HG02840 (cell line): ENCODE results near the gene CYP24A1.

Experiments
- ATAC-seq: cut with Tn5 transposase; IDR thresholded peaks from one replicate; pipeline ENCODE4 v1.9.1; 2021; ENCODE audit warnings: mild to moderate bottlenecking, moderate library complexity, moderate number of reproducible peaks; ENCODE audit not compliant: unreplicated experiment, low FRiP score

CYP24A1 gene

GRCh38 chr20:54158856-54159418, 14.8 kb downstream of the CYP24A1 start:
- ATAC-seq = no peak

- ATAC-seq = no peak
These were observed 15.6 kb downstream of the CYP24A1 start for GRCh38 chr20:54158226-54158625.

DNA sequence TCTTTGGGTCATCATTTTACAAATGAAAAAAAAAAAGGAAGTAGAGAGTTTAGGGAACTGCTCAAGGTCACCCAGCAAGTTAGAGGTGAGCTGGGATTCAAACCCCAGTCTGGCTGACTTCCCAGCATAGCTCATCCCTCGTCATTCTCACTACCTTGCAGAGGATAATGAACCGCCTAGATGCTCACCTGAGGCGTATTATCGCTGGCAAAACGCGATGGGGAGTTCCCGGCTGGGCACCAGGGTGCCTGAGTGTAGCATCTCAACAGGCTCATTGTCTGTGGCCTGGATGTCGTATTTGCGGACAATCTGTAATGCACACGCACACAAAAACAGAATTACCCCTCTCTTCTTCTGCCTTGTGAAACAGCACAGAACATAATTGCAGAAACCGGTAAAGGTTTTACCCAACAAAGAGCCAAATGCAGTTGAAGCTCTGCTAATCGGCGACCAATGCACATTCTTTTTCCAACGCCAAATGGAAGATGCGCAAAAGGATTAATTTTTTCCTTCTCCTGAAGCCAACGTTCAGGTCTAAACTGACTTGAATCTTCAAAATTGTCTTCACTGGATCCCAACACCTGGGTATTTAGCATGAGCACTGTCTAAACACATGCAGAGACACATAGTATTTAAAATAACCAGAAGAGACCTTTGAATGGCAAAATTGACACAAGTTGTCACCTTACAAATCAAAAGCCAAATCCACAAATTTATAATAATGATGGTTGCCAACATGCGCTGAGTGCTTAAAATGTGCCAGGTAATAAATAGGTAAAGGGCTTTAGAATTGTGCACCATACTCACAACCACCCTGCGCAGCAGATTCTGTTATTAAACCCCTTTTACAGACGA, 16.6 kb downstream of the CYP24A1 start:
- no peak for ATAC-seq

GRCh38 chr20:54156522-54156921, 17.3 kb downstream of the CYP24A1 start:
- ATAC-seq = no peak

- no peak for ATAC-seq
These were observed 18.0 kb downstream of the CYP24A1 start for GRCh38 chr20:54155736-54156317.

DNA sequence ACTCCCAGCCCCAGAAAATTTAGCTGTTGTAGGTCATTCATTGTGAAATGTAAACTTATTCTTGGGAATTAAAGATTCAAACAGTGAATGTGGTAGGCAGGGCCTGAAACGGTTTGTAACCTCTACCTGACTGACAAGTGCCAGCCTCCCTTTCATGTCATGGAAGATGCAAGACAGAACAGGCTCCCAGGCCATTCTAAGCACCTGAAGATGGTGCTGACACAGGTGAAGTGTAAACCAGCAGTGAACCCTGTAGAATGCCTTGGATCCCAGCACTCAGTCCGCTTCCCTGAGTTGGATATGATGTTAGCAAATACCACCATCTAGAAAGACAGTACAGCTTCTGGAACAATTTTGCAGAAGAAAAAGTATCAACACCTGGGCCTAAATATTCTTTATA, 19.3 kb downstream of the CYP24A1 start:
- ATAC-seq = no peak

- ATAC-seq = no peak
These were observed 19.9 kb downstream of the CYP24A1 start for GRCh38 chr20:54153847-54154246.

DNA sequence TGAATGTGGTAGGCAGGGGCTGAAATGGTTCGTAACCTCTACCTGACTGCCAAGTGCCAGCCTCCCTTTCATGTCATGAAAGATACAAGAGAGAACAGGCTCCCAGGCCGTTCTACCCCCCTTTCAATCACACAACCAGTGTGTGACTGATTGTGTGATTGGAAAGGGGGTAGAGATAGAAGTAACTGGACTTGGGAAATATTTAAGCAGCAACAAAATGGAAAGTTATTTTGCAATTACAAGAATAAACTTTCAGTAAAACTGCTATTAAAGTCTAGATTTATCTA, 20.8 kb downstream of the CYP24A1 start:
- no peak for ATAC-seq

GRCh38 chr20:54152227-54153040, 21.4 kb downstream of the CYP24A1 start:
- no peak for ATAC-seq

- no peak for ATAC-seq
These were observed 22.1 kb downstream of the CYP24A1 start for GRCh38 chr20:54151511-54152226.

GRCh38 chr20:54151075-54151439, 22.7 kb downstream of the CYP24A1 start:
- no peak for ATAC-seq

DNA sequence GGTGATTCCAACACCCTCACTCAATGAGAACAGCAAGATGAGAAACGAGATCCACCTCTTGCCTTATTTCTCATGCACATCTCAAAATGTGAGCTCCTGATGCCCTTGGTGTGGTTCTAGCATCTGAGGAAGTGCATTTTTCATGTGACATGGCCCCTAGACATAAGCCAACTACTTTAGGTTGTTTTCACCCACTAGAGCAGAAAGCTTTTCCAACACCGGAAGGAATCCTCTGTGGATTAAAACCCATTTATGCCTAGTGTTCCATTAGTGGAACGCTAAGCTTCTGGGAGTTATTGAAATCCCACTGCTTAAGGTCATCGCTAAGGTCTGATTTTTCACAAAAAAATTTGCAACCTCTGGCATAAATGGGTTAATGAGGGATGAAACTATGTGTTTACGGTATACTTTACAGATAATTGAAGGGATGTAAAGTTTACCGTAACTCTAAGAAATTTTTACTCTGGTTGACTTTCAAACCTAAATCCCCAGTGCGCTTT, 24.0 kb downstream of the CYP24A1 start:
- ATAC-seq = no peak

DNA sequence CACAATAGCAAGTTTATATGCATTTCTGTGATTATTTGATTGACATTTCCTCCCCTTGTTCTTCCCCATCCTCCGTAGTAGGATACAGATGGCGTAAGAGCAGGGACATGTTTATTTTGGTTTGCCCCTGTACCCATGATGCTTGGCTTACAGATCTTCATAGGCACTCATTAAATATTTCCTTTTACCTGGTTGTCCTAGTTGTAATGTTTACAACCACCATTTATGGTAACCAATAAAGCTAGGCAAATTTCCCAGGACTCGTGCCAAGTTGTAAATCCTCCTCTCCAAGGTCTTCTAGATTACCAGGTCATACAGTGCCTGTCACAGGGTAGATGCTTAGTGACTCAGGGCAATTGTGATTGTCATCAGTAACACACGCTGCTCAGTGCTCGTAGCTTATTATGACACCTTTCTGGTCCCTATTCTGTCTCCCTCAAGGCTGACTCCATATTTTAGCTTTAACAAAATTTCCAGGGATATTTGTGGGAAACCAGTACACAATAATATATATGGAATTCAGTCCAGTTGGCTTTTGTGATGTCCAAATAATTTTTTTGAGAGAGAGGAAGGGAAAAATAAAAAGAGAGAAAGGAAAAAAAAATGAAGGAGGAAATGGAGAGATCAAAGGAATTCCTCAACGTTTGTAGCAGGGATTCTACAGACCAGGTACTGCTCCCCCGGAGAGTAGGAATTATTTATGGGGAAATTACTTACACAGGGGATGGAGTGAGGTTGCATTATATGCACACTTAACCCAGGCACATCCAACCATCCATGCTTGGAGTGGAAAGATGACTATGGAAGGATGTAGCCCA, 24.6 kb downstream of the CYP24A1 start:
- no peak for ATAC-seq

- no peak for ATAC-seq
These were observed 27.1 kb downstream of the CYP24A1 start for GRCh38 chr20:54146672-54147071.

DNA sequence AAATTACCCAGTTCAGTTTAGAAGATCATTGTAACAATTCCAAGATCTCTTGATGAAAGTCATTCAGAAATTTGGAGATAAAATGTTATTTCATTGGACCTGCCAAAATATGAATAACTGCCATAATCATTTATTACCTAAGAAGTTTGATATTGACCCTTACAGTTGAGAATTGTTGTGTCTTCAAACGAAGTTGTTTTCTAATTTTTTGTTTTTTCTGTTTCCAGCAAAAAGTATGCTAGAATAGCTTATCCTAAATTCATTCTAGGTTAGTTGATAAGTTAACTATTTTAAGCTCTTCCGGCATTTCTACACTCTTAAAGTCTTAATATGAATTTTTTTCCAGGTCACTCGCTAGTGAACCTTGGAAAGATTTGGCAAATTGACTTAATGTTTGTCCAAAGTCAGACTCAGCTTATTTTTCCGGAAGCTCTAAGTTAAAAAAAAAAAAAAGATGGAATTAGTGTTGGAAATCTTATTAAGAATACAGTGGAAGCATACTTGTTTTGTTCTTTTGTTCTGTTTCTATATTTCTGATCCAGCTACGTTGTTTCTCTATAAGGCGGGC, 28.9 kb downstream of the CYP24A1 start:
- no peak for ATAC-seq

- no peak for ATAC-seq
These were observed 32.7 kb downstream of the CYP24A1 start for GRCh38 chr20:54140927-54141566.

- no peak for ATAC-seq
These were observed 33.3 kb downstream of the CYP24A1 start for GRCh38 chr20:54140486-54140885.

DNA sequence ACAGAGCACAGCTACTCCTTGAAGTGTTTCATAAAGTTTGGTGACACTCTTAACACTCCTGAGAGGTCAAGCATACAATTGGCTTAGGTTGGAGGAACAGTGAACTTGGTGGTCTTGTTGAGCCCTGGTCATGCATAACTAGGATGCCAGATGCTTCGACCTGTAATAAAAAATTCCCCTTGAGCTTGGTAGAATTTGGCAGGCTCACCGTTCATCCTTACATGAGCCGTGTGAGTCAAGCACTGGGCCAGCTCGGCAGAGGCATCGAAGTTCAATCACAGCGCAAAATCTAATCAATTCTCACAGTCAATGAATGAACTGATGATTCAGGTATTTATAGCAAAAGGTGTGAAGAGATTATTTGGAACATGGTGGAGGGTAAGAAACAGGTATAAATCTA, 33.7 kb downstream of the CYP24A1 start:
- no peak for ATAC-seq

DNA sequence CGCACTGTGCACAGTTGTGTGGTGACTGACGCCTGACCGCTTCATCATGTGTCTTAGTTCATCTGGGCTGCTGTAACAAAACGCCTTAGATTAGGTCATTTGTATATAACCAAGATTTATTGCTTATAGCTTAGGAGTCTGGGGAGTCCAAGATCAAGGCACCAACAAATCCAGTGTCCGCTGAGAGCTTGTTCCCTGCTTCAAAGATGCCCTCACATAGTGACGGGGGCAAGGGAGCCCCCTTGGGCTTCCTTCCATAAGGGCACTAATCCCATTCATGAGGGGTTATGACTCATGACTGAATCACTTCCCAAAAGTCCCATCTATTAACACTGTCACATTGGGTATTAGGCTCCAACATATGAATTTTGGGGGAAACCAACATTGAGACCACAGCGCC, 34.6 kb downstream of the CYP24A1 start:
- no peak for ATAC-seq
